Hindlimb muscle (tissue), 1 donor: Measurements from ENCODE around the gene CYB5A. TPM values are rescaled to one million over a fixed set of nuclear protein-coding genes. Genes with fewer than 3 reads are reported as not detected.
A peak's percentile ranks its signal among the peaks of the same experiment; 100 is the strongest.
"Not testable (repeated sequence)": the region's sequence is repeated elsewhere in the genome, so short reads cannot be mapped to it uniquely, and the experiment has no call there.

Experiments
- DNase-seq: peaks from one replicate; pipeline ENCODE4 v3.0.0-alpha.2; 2013
- polyA plus RNA-seq: library from polyadenylated mRNA; unstranded; fragments of 120-200 nt; gene quantifications from one replicate; pipeline ENCODE4 v1.2.1, GENCODE V29; 2013; ENCODE audit not compliant: insufficient read length

The CYB5A gene
- polyA plus RNA-seq, 1 donor = 34.5 TPM

GRCh38 chr18:74294526-74294925 is 2.8 kb upstream of the CYB5A start:
- no peak for DNase-seq

- not testable (repeated sequence) for DNase-seq
These were observed 1.2 kb upstream of the CYB5A start for GRCh38 chr18:74292982-74293381.

- DNase-seq = no peak
These were observed 737 bp upstream of the CYB5A start for GRCh38 chr18:74292541-74292858.

- no peak for DNase-seq
These were observed 342 bp downstream of the CYB5A start for GRCh38 chr18:74291472-74291770.

GRCh38 chr18:74290794-74291471 is 830 bp downstream of the CYB5A start:
- no peak for DNase-seq

- no peak for DNase-seq
These were observed 1.7 kb downstream of the CYB5A start for GRCh38 chr18:74290021-74290420.

- DNase-seq = no peak
These were observed 2.6 kb downstream of the CYB5A start for GRCh38 chr18:74289137-74289536.

GRCh38 chr18:74288730-74289129 is 3.0 kb downstream of the CYB5A start:
- DNase-seq = no peak

GRCh38 chr18:74288041-74288440 is 3.7 kb downstream of the CYB5A start:
- no peak for DNase-seq

GRCh38 chr18:74286856-74287255 is 4.9 kb downstream of the CYB5A start:
- DNase-seq = no peak

GRCh38 chr18:74286106-74286855 is 5.5 kb downstream of the CYB5A start:
- DNase-seq = no peak

- not testable (repeated sequence) for DNase-seq
These were observed 6.2 kb downstream of the CYB5A start for GRCh38 chr18:74285583-74285982.

- no peak for DNase-seq
These were observed 6.8 kb downstream of the CYB5A start for GRCh38 chr18:74284980-74285355.

- peak; percentile 28 for DNase-seq
These were observed 7.4 kb downstream of the CYB5A start for GRCh38 chr18:74284191-74284979.

- no peak for DNase-seq
These were observed 8.1 kb downstream of the CYB5A start for GRCh38 chr18:74283646-74284045.

GRCh38 chr18:74282755-74283554 is 8.8 kb downstream of the CYB5A start:
- DNase-seq = no peak

GRCh38 chr18:74281980-74282754 is 9.6 kb downstream of the CYB5A start:
- no peak for DNase-seq

- no peak for DNase-seq
These were observed 10.5 kb downstream of the CYB5A start for GRCh38 chr18:74281011-74281979.

- no peak for DNase-seq
These were observed 12.8 kb downstream of the CYB5A start for GRCh38 chr18:74278983-74279382.

- no peak for DNase-seq
These were observed 13.7 kb downstream of the CYB5A start for GRCh38 chr18:74278058-74278457.

GRCh38 chr18:74277296-74277695 is 14.5 kb downstream of the CYB5A start:
- no peak for DNase-seq
